Measurements from ENCODE around the gene CHRNA10. TPM values are rescaled to one million over a fixed set of nuclear protein-coding genes. Genes with fewer than 3 reads are reported as not detected.

Gene CHRNA10
- total RNA-seq: 1 to 10 TPM in 1 of 2 donors, under 1 TPM in 1; 0.82 to 1.2 TPM
- total RNA-seq: 0.90 to 2.3 reads per million in 2 donors

- no peaks in the 10 kb centered on the region for H3K27me3 Mint-ChIP-seq
- no peaks in the 10 kb centered on the region for H3K9me3 ChIP-seq (ENCODE audit: control insufficient read depth, low read length, poor library complexity, severe bottlenecking)
- H3K36me3 Mint-ChIP-seq (ENCODE audit: low read depth): peaks cover 22% of the 10 kb centered on the region
- peak within 1 kb of the TSS; percentile 59 for H3K27ac Mint-ChIP-seq
- DNase-seq: no peak
- no peak for ATAC-seq
- H3K4me3 Mint-ChIP-seq: no peak within 1 kb of the TSS
- peaks cover 6% of the 10 kb centered on the region for H3K4me1 Mint-ChIP-seq
Observed at GRCh38 chr11:3671334-3672254, at the start of gene CHRNA10. CHRNA10 (minus strand) TSS chr11:3671384; CDS start chr11:3671312, 72 bp downstream.

- Mint-ChIP-seq H3K4me3 (no peak overlapping the region), H3K27ac (peak overlapping the region; percentile 41), H3K4me1 (peaks cover 5% of the 10 kb centered on the region), H3K27me3 (no peaks in the 10 kb centered on the region), H3K36me3 (ENCODE audit: low read depth) (peaks cover 6% of the 10 kb centered on the region)
- no peak for ATAC-seq
- no peak for DNase-seq
- H3K9me3 ChIP-seq (ENCODE audit: control insufficient read depth, low read length, poor library complexity, severe bottlenecking): no peaks in the 10 kb centered on the region
Observed at GRCh38 chr11:3712274-3712673, 41.1 kb upstream of the CHRNA10 start.

- peaks cover 5% of the 10 kb centered on the region for H3K4me1 Mint-ChIP-seq
- no peak for DNase-seq
- no peaks in the 10 kb centered on the region for H3K9me3 ChIP-seq (ENCODE audit: control insufficient read depth, low read length, poor library complexity, severe bottlenecking)
Observed at GRCh38 chr11:3710485-3711259, 39.5 kb upstream of the CHRNA10 start.

GRCh38 chr11:3709977-3710376 lies 38.8 kb upstream of the CHRNA10 start:
- H3K27me3 Mint-ChIP-seq: no peaks in the 10 kb centered on the region
- DNase-seq: no peak
- peaks cover 3% of the 10 kb centered on the region for H3K36me3 Mint-ChIP-seq (ENCODE audit: low read depth)
- H3K4me3 Mint-ChIP-seq: no peak overlapping the region
- no peaks in the 10 kb centered on the region for H3K9me3 ChIP-seq (ENCODE audit: control insufficient read depth, low read length, poor library complexity, severe bottlenecking)
- ATAC-seq: no peak
- no peak overlapping the region for H3K27ac Mint-ChIP-seq
- peaks cover 5% of the 10 kb centered on the region for H3K4me1 Mint-ChIP-seq

More at GRCh38 chr11:3710485-3711259, 39.5 kb upstream of the CHRNA10 start:
- ATAC-seq: no peak
- H3K36me3 Mint-ChIP-seq (ENCODE audit: low read depth): peaks cover 3% of the 10 kb centered on the region
- H3K4me3 Mint-ChIP-seq: no peak overlapping the region
- H3K27ac Mint-ChIP-seq: no peak overlapping the region
- H3K27me3 Mint-ChIP-seq: no peaks in the 10 kb centered on the region

GRCh38 chr11:3707176-3707575 lies 36.0 kb upstream of the CHRNA10 start:
- Mint-ChIP-seq H3K4me1 (peaks cover 5% of the 10 kb centered on the region), H3K27me3 (no peaks in the 10 kb centered on the region), H3K27ac (no peak overlapping the region), H3K36me3 (ENCODE audit: low read depth) (peaks cover 3% of the 10 kb centered on the region), H3K4me3 (no peak overlapping the region)
- ATAC-seq (no peak), DNase-seq (no peak)
- H3K9me3 ChIP-seq (ENCODE audit: control insufficient read depth, low read length, poor library complexity, severe bottlenecking): no peaks in the 10 kb centered on the region

- Mint-ChIP-seq H3K4me1 (peaks cover 5% of the 10 kb centered on the region), H3K36me3 (ENCODE audit: low read depth) (peaks cover 7% of the 10 kb centered on the region), H3K27ac (no peak overlapping the region)
Observed at GRCh38 chr11:3703383-3703782, 32.2 kb upstream of the CHRNA10 start.

GRCh38 chr11:3700910-3701309 lies 29.7 kb upstream of the CHRNA10 start:
- peaks cover 5% of the 10 kb centered on the region for H3K4me1 Mint-ChIP-seq
- H3K36me3 Mint-ChIP-seq (ENCODE audit: low read depth): peaks cover 7% of the 10 kb centered on the region
- no peak overlapping the region for H3K27ac Mint-ChIP-seq
- H3K27me3 Mint-ChIP-seq: no peaks in the 10 kb centered on the region
- H3K4me3 Mint-ChIP-seq: no peak overlapping the region
- H3K9me3 ChIP-seq (ENCODE audit: control insufficient read depth, low read length, poor library complexity, severe bottlenecking): no peaks in the 10 kb centered on the region
- DNase-seq (no peak), ATAC-seq (no peak)

More at GRCh38 chr11:3703383-3703782, 32.2 kb upstream of the CHRNA10 start:
- Mint-ChIP-seq H3K4me3 (no peak overlapping the region), H3K27me3 (no peaks in the 10 kb centered on the region)
- no peak for ATAC-seq
- no peaks in the 10 kb centered on the region for H3K9me3 ChIP-seq (ENCODE audit: control insufficient read depth, low read length, poor library complexity, severe bottlenecking)
- no peak for DNase-seq

- Mint-ChIP-seq H3K27me3 (no peaks in the 10 kb centered on the region), H3K27ac (peak overlapping the region; percentile 32), H3K4me3 (no peak overlapping the region), H3K4me1 (peaks cover 5% of the 10 kb centered on the region), H3K36me3 (ENCODE audit: low read depth) (peaks cover 7% of the 10 kb centered on the region)
- DNase-seq: no peak
- no peaks in the 10 kb centered on the region for H3K9me3 ChIP-seq (ENCODE audit: control insufficient read depth, low read length, poor library complexity, severe bottlenecking)
- ATAC-seq: no peak
Observed at GRCh38 chr11:3700410-3700809, 29.2 kb upstream of the CHRNA10 start.

- no peaks in the 10 kb centered on the region for H3K9me3 ChIP-seq (ENCODE audit: control insufficient read depth, low read length, poor library complexity, severe bottlenecking)
- no peak overlapping the region for H3K4me3 Mint-ChIP-seq
- H3K36me3 Mint-ChIP-seq (ENCODE audit: low read depth): peaks cover 2% of the 10 kb centered on the region
- H3K27me3 Mint-ChIP-seq: no peaks in the 10 kb centered on the region
- no peak for ATAC-seq
- peak overlapping the region; percentile 59 for H3K27ac Mint-ChIP-seq
- DNase-seq: no peak
- peaks cover 2% of the 10 kb centered on the region for H3K4me1 Mint-ChIP-seq
Observed at GRCh38 chr11:3686751-3687150, 15.6 kb upstream of the CHRNA10 start.

- Mint-ChIP-seq H3K4me3 (no peak overlapping the region), H3K4me1 (peaks cover 2% of the 10 kb centered on the region), H3K36me3 (ENCODE audit: low read depth) (peaks cover 2% of the 10 kb centered on the region), H3K27me3 (no peaks in the 10 kb centered on the region), H3K27ac (peak overlapping the region; percentile 59)
- ATAC-seq (no peak), DNase-seq (no peak)
- H3K9me3 ChIP-seq (ENCODE audit: control insufficient read depth, low read length, poor library complexity, severe bottlenecking): no peaks in the 10 kb centered on the region
Observed at GRCh38 chr11:3685923-3686322, 14.7 kb upstream of the CHRNA10 start.

- no peak for DNase-seq
- no peaks in the 10 kb centered on the region for H3K9me3 ChIP-seq (ENCODE audit: control insufficient read depth, low read length, poor library complexity, severe bottlenecking)
- H3K4me1 Mint-ChIP-seq: peaks cover 2% of the 10 kb centered on the region
- H3K4me3 Mint-ChIP-seq: no peak overlapping the region
- H3K27ac Mint-ChIP-seq: no peak overlapping the region
- no peak for ATAC-seq
- no peaks in the 10 kb centered on the region for H3K27me3 Mint-ChIP-seq
- H3K36me3 Mint-ChIP-seq (ENCODE audit: low read depth): peaks cover 2% of the 10 kb centered on the region
Observed at GRCh38 chr11:3684819-3685172, 13.6 kb upstream of the CHRNA10 start.

GRCh38 chr11:3684129-3684818 lies 13.1 kb upstream of the CHRNA10 start:
- H3K27me3 Mint-ChIP-seq: no peaks in the 10 kb centered on the region
- ATAC-seq (no peak), DNase-seq (no peak)
- no peak overlapping the region for H3K4me3 Mint-ChIP-seq
- H3K27ac Mint-ChIP-seq: no peak overlapping the region
- H3K36me3 Mint-ChIP-seq (ENCODE audit: low read depth): peaks cover 6% of the 10 kb centered on the region
- H3K9me3 ChIP-seq (ENCODE audit: control insufficient read depth, low read length, poor library complexity, severe bottlenecking): no peaks in the 10 kb centered on the region
- H3K4me1 Mint-ChIP-seq: peaks cover 2% of the 10 kb centered on the region

- no peak overlapping the region for H3K27ac Mint-ChIP-seq
- DNase-seq (no peak), ATAC-seq (no peak)
- H3K36me3 Mint-ChIP-seq (ENCODE audit: low read depth): peaks cover 8% of the 10 kb centered on the region
- no peaks in the 10 kb centered on the region for H3K9me3 ChIP-seq (ENCODE audit: control insufficient read depth, low read length, poor library complexity, severe bottlenecking)
- H3K4me1 Mint-ChIP-seq: peaks cover 2% of the 10 kb centered on the region
- no peak overlapping the region for H3K4me3 Mint-ChIP-seq
- H3K27me3 Mint-ChIP-seq: no peaks in the 10 kb centered on the region
Observed at GRCh38 chr11:3683039-3683438, 11.9 kb upstream of the CHRNA10 start.

All from T-helper 17 cell (primary cell).